Activated T-helper 1 cell treated with anti-CD3 and anti-CD28 coated beads, Interleukin-12 subunit alpha, Interleukin-12 subunit beta, Interleukin-2, Interleukin-4 antibody, amounts not matched to agents 30 ng/mL and 10 ng/mL and 1 ng/mL, durations not matched to agents 14 hours and 24 hours and 36 hours (primary cell): Measurements from ENCODE around the gene OBSCN. TPM values are rescaled to one million over a fixed set of nuclear protein-coding genes. Genes with fewer than 3 reads are reported as not detected.

ENCODE experiments used
- DNase-seq: peaks from one replicate; pipeline ENCODE4 v3.0.0; 2021; ENCODE audit warnings: low spot score
- H3K27ac Mint-ChIP-seq: one replicate; pipeline ENCODE4 v1.8.0; 2021; ENCODE audit warnings: mild to moderate bottlenecking, mixed read lengths
- H3K27me3 Mint-ChIP-seq: one replicate; pipeline ENCODE4 v1.8.0; 2022; ENCODE audit warnings: mild to moderate bottlenecking, moderate library complexity, mixed read lengths; ENCODE audit not compliant: insufficient read depth
- H3K36me3 Mint-ChIP-seq: one replicate; pipeline ENCODE4 v1.8.0; 2021; ENCODE audit warnings: low read depth, mixed read lengths
- H3K4me1 Mint-ChIP-seq: one replicate; pipeline ENCODE4 v1.8.0; 2021; ENCODE audit warnings: low read depth, mixed read lengths
- H3K4me3 Mint-ChIP-seq: one replicate; pipeline ENCODE4 v1.8.0; 2021; ENCODE audit warnings: mild to moderate bottlenecking, moderate library complexity, mixed read lengths
- H3K9me3 Mint-ChIP-seq: one replicate; pipeline ENCODE4 v1.8.0; 2021; ENCODE audit warnings: mixed read lengths
- intact Hi-C: fragments of 100-400 bp; cut with micrococcal nuclease; formaldehyde crosslinking; loops from one replicate; pipeline ENCODE4 v1.15.1; 2024
- total RNA-seq: library from RNA; stranded (reverse); gene quantifications from 2 replicates; pipeline ENCODE4 v1.2.3, GENCODE V29; 2022

OBSCN gene
- total RNA-seq, 1 donor from 2014 or later: 15.2 TPM

GRCh38 chr1:228318823-228319241 is 111.0 kb downstream of the OBSCN start:
- intact Hi-C loops: no loop called here
- H3K4me3 Mint-ChIP-seq: no peak overlapping the region
- no peaks in the 10 kb centered on the region for H3K4me1 Mint-ChIP-seq
- no peak overlapping the region for H3K27ac Mint-ChIP-seq
- H3K27me3 Mint-ChIP-seq: no peaks in the 10 kb centered on the region
- DNase-seq: no peak
- no peaks in the 10 kb centered on the region for H3K36me3 Mint-ChIP-seq
- no peaks in the 10 kb centered on the region for H3K9me3 Mint-ChIP-seq

- no peaks in the 10 kb centered on the region for H3K9me3 Mint-ChIP-seq
- H3K27me3 Mint-ChIP-seq: no peaks in the 10 kb centered on the region
- no peak overlapping the region for H3K27ac Mint-ChIP-seq
- no peak overlapping the region for H3K4me3 Mint-ChIP-seq
- H3K36me3 Mint-ChIP-seq: no peaks in the 10 kb centered on the region
- intact Hi-C loops: no loop called here
- no peak for DNase-seq
- H3K4me1 Mint-ChIP-seq: no peaks in the 10 kb centered on the region
These were observed 111.7 kb downstream of the OBSCN start for GRCh38 chr1:228319352-228320088.

- Mint-ChIP-seq H3K4me3 (no peak overlapping the region), H3K27me3 (no peaks in the 10 kb centered on the region), H3K27ac (no peak overlapping the region), H3K9me3 (peaks cover 2% of the 10 kb centered on the region), H3K36me3 (peaks cover 2% of the 10 kb centered on the region), H3K4me1 (no peaks in the 10 kb centered on the region)
- DNase-seq: no peak
- intact Hi-C loops: no loop called here
These were observed 112.5 kb downstream of the OBSCN start for GRCh38 chr1:228320394-228320793.

- no peaks in the 10 kb centered on the region for H3K4me1 Mint-ChIP-seq
- H3K9me3 Mint-ChIP-seq: peaks cover 4% of the 10 kb centered on the region
- intact Hi-C loops: no loop called here
- H3K27ac Mint-ChIP-seq: no peak overlapping the region
- no peak for DNase-seq
- no peaks in the 10 kb centered on the region for H3K27me3 Mint-ChIP-seq
- H3K4me3 Mint-ChIP-seq: no peak overlapping the region
- H3K36me3 Mint-ChIP-seq: peaks cover 4% of the 10 kb centered on the region
These were observed 113.6 kb downstream of the OBSCN start for GRCh38 chr1:228321435-228321834.

GRCh38 chr1:228321895-228322294 is 114.1 kb downstream of the OBSCN start:
- H3K4me3 Mint-ChIP-seq: no peak overlapping the region
- H3K4me1 Mint-ChIP-seq: no peaks in the 10 kb centered on the region
- peaks cover 4% of the 10 kb centered on the region for H3K36me3 Mint-ChIP-seq
- DNase-seq: no peak
- intact Hi-C loops: no loop called here
- H3K9me3 Mint-ChIP-seq: peaks cover 4% of the 10 kb centered on the region
- no peaks in the 10 kb centered on the region for H3K27me3 Mint-ChIP-seq
- no peak overlapping the region for H3K27ac Mint-ChIP-seq

GRCh38 chr1:228323401-228323800 is 115.6 kb downstream of the OBSCN start:
- intact Hi-C loops: no loop called here
- H3K36me3 Mint-ChIP-seq: peaks cover 4% of the 10 kb centered on the region

GRCh38 chr1:228325267-228325666 is 117.4 kb downstream of the OBSCN start:
- Mint-ChIP-seq H3K9me3 (peaks cover 4% of the 10 kb centered on the region), H3K27me3 (no peaks in the 10 kb centered on the region), H3K4me3 (no peak overlapping the region), H3K4me1 (no peaks in the 10 kb centered on the region), H3K27ac (no peak overlapping the region), H3K36me3 (peaks cover 4% of the 10 kb centered on the region)
- intact Hi-C loops: no loop called here
- no peak for DNase-seq

More at GRCh38 chr1:228323401-228323800, 115.6 kb downstream of the OBSCN start:
- H3K4me3 Mint-ChIP-seq: no peak overlapping the region
- no peaks in the 10 kb centered on the region for H3K27me3 Mint-ChIP-seq
- peaks cover 4% of the 10 kb centered on the region for H3K9me3 Mint-ChIP-seq
- H3K4me1 Mint-ChIP-seq: no peaks in the 10 kb centered on the region
- no peak for DNase-seq
- H3K27ac Mint-ChIP-seq: no peak overlapping the region

GRCh38 chr1:228329887-228330286 is 122.0 kb downstream of the OBSCN start:
- H3K4me1 Mint-ChIP-seq: no peaks in the 10 kb centered on the region
- no peaks in the 10 kb centered on the region for H3K27me3 Mint-ChIP-seq
- intact Hi-C loops: no loop called here
- H3K27ac Mint-ChIP-seq: no peak overlapping the region
- no peak for DNase-seq
- H3K4me3 Mint-ChIP-seq: no peak overlapping the region
- peaks cover 4% of the 10 kb centered on the region for H3K36me3 Mint-ChIP-seq
- peaks cover 4% of the 10 kb centered on the region for H3K9me3 Mint-ChIP-seq

- intact Hi-C loops: no loop called here
These were observed 125.2 kb downstream of the OBSCN start for GRCh38 chr1:228332797-228333738.

GRCh38 chr1:228333739-228334115 is 125.9 kb downstream of the OBSCN start:
- Mint-ChIP-seq H3K4me3 (no peak overlapping the region), H3K9me3 (no peaks in the 10 kb centered on the region), H3K27me3 (no peaks in the 10 kb centered on the region), H3K27ac (no peak overlapping the region), H3K36me3 (no peaks in the 10 kb centered on the region), H3K4me1 (no peaks in the 10 kb centered on the region)
- intact Hi-C loops: no loop called here
- DNase-seq: no peak

More at GRCh38 chr1:228332797-228333738, 125.2 kb downstream of the OBSCN start:
- H3K9me3 Mint-ChIP-seq: no peaks in the 10 kb centered on the region
- no peaks in the 10 kb centered on the region for H3K4me1 Mint-ChIP-seq
- H3K27ac Mint-ChIP-seq: no peak overlapping the region
- DNase-seq: no peak
- H3K36me3 Mint-ChIP-seq: no peaks in the 10 kb centered on the region
- H3K27me3 Mint-ChIP-seq: no peaks in the 10 kb centered on the region
- no peak overlapping the region for H3K4me3 Mint-ChIP-seq

- Mint-ChIP-seq H3K27ac (no peak overlapping the region), H3K27me3 (no peaks in the 10 kb centered on the region), H3K9me3 (no peaks in the 10 kb centered on the region), H3K4me3 (no peak overlapping the region), H3K36me3 (no peaks in the 10 kb centered on the region), H3K4me1 (no peaks in the 10 kb centered on the region)
- intact Hi-C loops: no loop called here
- no peak for DNase-seq
These were observed 126.5 kb downstream of the OBSCN start for GRCh38 chr1:228334226-228334935.

- Mint-ChIP-seq H3K4me3 (no peak overlapping the region), H3K4me1 (no peaks in the 10 kb centered on the region), H3K27ac (no peak overlapping the region), H3K9me3 (no peaks in the 10 kb centered on the region), H3K36me3 (no peaks in the 10 kb centered on the region), H3K27me3 (no peaks in the 10 kb centered on the region)
- no peak for DNase-seq
- intact Hi-C loops: no loop called here
These were observed 127.1 kb downstream of the OBSCN start for GRCh38 chr1:228334954-228335353.
